Lung (tissue), 12 donors: ENCODE measurements around the gene PDK4. TPM values are rescaled to one million over a fixed set of nuclear protein-coding genes. Genes with fewer than 3 reads are reported as not detected.

Experiments
- ATAC-seq: fragments of 200-7000 bp; cut with Tn5 transposase; one replicate; pipeline ENCODE4 v1.9.1; 2020; ENCODE audit warnings: moderate number of reproducible peaks; ENCODE audit not compliant: insufficient read depth, low FRiP score
- DNase-seq, 3 donors: peaks; one replicate each; pipeline ENCODE4 v3.0.0-alpha.2; 2013 to 2017
- H3K27ac ChIP-seq, 2 donors: one replicate each; pipeline ENCODE4 v1.5.1; 2013; ENCODE audit warnings: mild to moderate bottlenecking in 2 of 2, moderate library complexity in 2 of 2, control low read depth in 1 of 2, inconsistent platforms in 1 of 2, low read depth in 1 of 2, low read length in 1 of 2
- H3K27me3 ChIP-seq, 3 donors: one replicate each; pipeline ENCODE4 v1.5.1; 2013; ENCODE audit warnings: low read length in 2 of 3; ENCODE audit not compliant: control insufficient read depth in 3 of 3, insufficient read depth in 3 of 3
- H3K36me3 ChIP-seq, 4 donors: one replicate each; pipeline ENCODE4 v1.5.1; 2013; ENCODE audit warnings: low read length in 4 of 4, mild to moderate bottlenecking in 1 of 4, moderate library complexity in 1 of 4; ENCODE audit not compliant: control insufficient read depth in 4 of 4, insufficient read depth in 4 of 4
- H3K4me1 ChIP-seq, 5 donors: one replicate each; pipeline ENCODE4 v1.5.1; 2013; ENCODE audit warnings: low read length in 5 of 5, mild to moderate bottlenecking in 2 of 5, moderate library complexity in 1 of 5; ENCODE audit not compliant: control insufficient read depth in 5 of 5, insufficient read depth in 5 of 5
- H3K4me3 ChIP-seq: one replicate; pipeline ENCODE4 v1.5.1; 2013; ENCODE audit warnings: mild to moderate bottlenecking, control low read depth, moderate library complexity
- H3K9ac ChIP-seq, 2 donors: one replicate each; pipeline ENCODE4 v1.5.1; 2013; ENCODE audit warnings: low read length in 2 of 2, control low read depth in 1 of 2; ENCODE audit not compliant: insufficient read depth in 1 of 2
- H3K9me3 ChIP-seq, 4 donors: one replicate each; pipeline ENCODE4 v1.5.1; 2013; ENCODE audit warnings: low read length in 3 of 4, mild to moderate bottlenecking in 1 of 4, moderate library complexity in 1 of 4; ENCODE audit not compliant: control insufficient read depth in 4 of 4, insufficient read depth in 3 of 4
- WGBS, 2 donors: extraction: QIAGEN DNeasy Blood & Tissue Kit; methylation state at CpG; one replicate each; pipeline ENCODE4 v1.1.7; 2013; 5-methylcytosine and 5-hydroxymethylcytosine counted together
- polyA plus RNA-seq, 2 donors: library from polyadenylated mRNA; stranded (reverse); fragments of 200-250 nt; gene quantifications; one replicate each; pipeline ENCODE4 v1.2.1, GENCODE V29; 2013
- total RNA-seq, 2 donors: library from RNA; depleted of rRNA in 1 of 2; stranded (reverse); fragments of >200 nt in 1 of 2; gene quantifications; one replicate each; pipeline ENCODE4 v1.2.1, GENCODE V29; 2014 to 2021
- TF ChIP-seq, protein P1 (sequence below): IDR thresholded peaks from 2 replicates; pipeline ENCODE4 v1.5.1; 2012; ENCODE audit warnings: mild to moderate bottlenecking; ENCODE audit errors: control extremely low read depth, extremely low read depth
- donor health status: control.
- donor health status: control.
- donor health status: Bipolar disorder and iron deficiency.
- donor health status: healthy.
- donor health status: DM: yes; HTN: yes; CAD: no.

The PDK4 gene
- total and polyA plus RNA-seq, 4 donors, result 20.1 to 86.9 (median 35.1) TPM

DNA sequence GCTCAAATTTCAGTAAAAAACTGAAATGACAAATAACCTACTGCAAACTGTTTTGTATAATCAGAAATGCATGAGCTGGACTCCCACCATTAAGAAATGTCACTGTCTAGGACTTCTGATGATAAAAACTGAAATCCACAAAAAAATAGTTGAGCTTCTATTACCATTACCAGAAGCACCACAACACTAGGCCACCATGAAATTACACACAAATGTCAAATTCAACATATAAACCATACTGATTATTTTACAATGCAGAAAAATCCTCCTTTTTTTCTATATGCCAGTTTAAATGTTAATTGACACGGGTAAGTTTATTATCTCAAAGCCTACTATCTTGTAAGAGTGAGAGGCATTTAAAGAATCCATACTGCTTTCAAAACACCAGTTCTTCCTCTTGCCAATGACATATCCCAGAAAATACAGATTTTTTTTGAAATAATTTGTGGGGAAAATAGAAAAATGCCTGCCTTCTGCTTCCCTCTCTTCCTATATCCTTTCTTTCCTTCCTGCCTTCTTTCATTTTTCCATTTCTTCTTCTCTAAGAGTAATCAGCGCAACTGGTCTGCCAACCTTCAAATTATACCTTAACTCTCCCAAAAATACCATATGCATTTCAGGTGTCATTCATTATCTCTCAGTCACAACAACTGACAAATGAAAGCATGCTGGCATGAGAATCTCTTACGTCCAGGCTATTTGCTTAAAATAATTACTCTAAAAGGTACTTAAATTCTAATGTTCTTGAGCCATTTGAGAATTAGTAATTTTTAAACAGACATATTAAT lies 12.3 kb downstream of the PDK4 start:
- ATAC-seq (no peak), DNase-seq (no peak)
- no peak overlapping the region for H3K4me3 ChIP-seq
- H3K9ac ChIP-seq, result no peak overlapping the region
- TF ChIP-seq, protein P1, sequence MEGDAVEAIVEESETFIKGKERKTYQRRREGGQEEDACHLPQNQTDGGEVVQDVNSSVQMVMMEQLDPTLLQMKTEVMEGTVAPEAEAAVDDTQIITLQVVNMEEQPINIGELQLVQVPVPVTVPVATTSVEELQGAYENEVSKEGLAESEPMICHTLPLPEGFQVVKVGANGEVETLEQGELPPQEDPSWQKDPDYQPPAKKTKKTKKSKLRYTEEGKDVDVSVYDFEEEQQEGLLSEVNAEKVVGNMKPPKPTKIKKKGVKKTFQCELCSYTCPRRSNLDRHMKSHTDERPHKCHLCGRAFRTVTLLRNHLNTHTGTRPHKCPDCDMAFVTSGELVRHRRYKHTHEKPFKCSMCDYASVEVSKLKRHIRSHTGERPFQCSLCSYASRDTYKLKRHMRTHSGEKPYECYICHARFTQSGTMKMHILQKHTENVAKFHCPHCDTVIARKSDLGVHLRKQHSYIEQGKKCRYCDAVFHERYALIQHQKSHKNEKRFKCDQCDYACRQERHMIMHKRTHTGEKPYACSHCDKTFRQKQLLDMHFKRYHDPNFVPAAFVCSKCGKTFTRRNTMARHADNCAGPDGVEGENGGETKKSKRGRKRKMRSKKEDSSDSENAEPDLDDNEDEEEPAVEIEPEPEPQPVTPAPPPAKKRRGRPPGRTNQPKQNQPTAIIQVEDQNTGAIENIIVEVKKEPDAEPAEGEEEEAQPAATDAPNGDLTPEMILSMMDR, result no peak
- no peak overlapping the region for H3K27ac ChIP-seq
- no peaks in the 10 kb centered on the region for H3K9me3 ChIP-seq
- H3K4me1 ChIP-seq, result peaks cover 0 to 2% (median 0%) of the 10 kb centered on the region in 5 donors
- H3K36me3 ChIP-seq, result peaks cover 12 to 33% (median 28%) of the 10 kb centered on the region in 4 donors
- H3K27me3 ChIP-seq, result no peaks in the 10 kb centered on the region
- WGBS, 2 donors, result 56 to 86% methylated on average over 3 of the region's 3 CpGs

DNA sequence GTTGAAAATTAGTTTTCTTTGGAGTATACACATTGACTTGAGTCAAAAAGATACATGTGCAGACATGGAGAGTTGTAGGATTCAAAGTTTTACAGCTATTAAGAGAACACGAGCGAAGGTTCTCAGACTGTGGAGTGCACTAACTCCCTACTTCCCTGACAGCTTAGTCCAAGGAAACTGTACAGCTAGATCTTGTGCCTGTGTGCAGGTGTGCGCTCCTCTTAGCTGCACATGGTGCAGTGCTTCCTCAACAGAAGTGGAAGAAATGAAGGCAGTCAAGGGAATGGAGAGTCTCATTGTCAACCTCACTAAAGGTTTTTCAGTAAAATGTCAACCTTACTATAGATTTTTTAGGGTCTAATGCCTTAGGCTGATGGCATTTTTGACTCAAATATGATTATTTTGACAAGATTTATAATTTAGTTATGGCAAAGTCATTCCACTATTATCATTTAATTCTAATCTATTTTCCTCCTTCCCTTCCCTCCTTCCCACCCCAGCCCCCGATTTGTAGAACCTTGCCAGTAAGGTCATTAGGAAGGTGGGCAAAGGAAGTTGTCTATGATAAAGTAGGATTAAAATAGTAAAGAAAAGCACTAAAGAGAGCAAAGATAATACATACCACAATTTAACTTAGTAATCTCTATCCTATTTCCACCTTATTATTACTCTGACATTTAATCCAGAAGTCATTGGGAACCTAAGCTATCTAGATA lies 13.6 kb downstream of the PDK4 start:
- peaks cover 8 to 26% (median 18%) of the 10 kb centered on the region in 4 donors for H3K36me3 ChIP-seq
- no peak overlapping the region for H3K27ac ChIP-seq
- H3K27me3 ChIP-seq, result no peaks in the 10 kb centered on the region
- peaks cover 0 to 7% (median 1%) of the 10 kb centered on the region in 5 donors for H3K4me1 ChIP-seq
- ATAC-seq (no peak), DNase-seq (no peak)
- TF ChIP-seq, protein P1, result no peak
- H3K4me3 ChIP-seq, result no peak overlapping the region
- 94 to 95% methylated on average over 4 of the region's 4 CpGs for WGBS, 2 donors
- H3K9ac ChIP-seq, result no peak overlapping the region
- no peaks in the 10 kb centered on the region for H3K9me3 ChIP-seq

DNA sequence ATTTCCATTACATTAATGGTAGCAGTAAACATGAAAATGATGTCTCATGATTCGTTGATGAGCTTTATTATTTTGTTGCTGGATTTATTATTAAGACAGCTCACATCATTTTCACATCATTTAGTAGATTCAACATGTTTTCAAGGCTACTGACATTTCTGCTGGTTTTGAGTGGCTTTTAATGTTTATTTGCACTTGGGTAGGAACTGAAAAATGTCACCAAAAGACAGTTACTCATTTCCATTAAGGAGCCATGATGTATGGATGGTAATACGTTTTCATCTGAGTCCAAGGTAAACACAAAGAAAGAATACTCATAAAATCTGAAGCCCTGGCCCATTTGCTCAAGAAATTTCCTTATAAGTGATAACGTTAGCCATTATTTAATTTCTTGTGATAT lies 14.8 kb downstream of the PDK4 start:
- H3K4me1 ChIP-seq, result peaks cover 0 to 7% (median 1%) of the 10 kb centered on the region in 5 donors
- no peak overlapping the region for H3K4me3 ChIP-seq
- TF ChIP-seq, protein P1, result no peak
- H3K9me3 ChIP-seq, result no peaks in the 10 kb centered on the region
- ATAC-seq (no peak), DNase-seq (no peak)
- H3K27ac ChIP-seq, result no peak overlapping the region
- H3K27me3 ChIP-seq, result no peaks in the 10 kb centered on the region
- whole genome bisulfite sequencing, 2 donors, result 54 to 73% methylated on average over 3 of the region's 3 CpGs
- H3K36me3 ChIP-seq, result peaks cover 5 to 18% (median 7%) of the 10 kb centered on the region in 4 donors
- H3K9ac ChIP-seq, result no peak overlapping the region
